ENCODE data around the gene ITPRID1.
"Not testable (repeated sequence)": the region's sequence is repeated elsewhere in the genome, so short reads cannot be mapped to it uniquely, and the experiment has no call there.

Gene ITPRID1

GRCh38 chr7:31513790-31514189, at the start of gene ITPRID1:
TSS of gene ITPRID1 (plus strand) at chr7:31514090. CDS start at chr7:31553025, 38,935 bp downstream.
- DNase-seq: no peak

GRCh38 chr7:31464601-31465000, 49.3 kb upstream of the ITPRID1 start:
- DNase-seq: no peak

- no peak for DNase-seq
Measured at GRCh38 chr7:31465285-31465684, 48.6 kb upstream of the ITPRID1 start.

GRCh38 chr7:31466036-31466435, 47.9 kb upstream of the ITPRID1 start:
- DNase-seq: no peak

- not testable (repeated sequence) for DNase-seq
Measured at GRCh38 chr7:31470883-31471282, 43.0 kb upstream of the ITPRID1 start.

- no peak for DNase-seq
Measured at GRCh38 chr7:31475368-31475767, 38.5 kb upstream of the ITPRID1 start.

GRCh38 chr7:31476073-31476745, 37.7 kb upstream of the ITPRID1 start:
- no peak for DNase-seq

- DNase-seq: no peak
Measured at GRCh38 chr7:31476941-31477677, 36.8 kb upstream of the ITPRID1 start.

- no peak for DNase-seq
Measured at GRCh38 chr7:31478018-31478417, 35.9 kb upstream of the ITPRID1 start.

GRCh38 chr7:31478721-31479120, 35.2 kb upstream of the ITPRID1 start:
- no peak for DNase-seq

GRCh38 chr7:31487071-31487470, 26.8 kb upstream of the ITPRID1 start:
- DNase-seq: no peak

GRCh38 chr7:31487476-31487875, 26.4 kb upstream of the ITPRID1 start:
- DNase-seq: no peak

- peak; percentile 29 for DNase-seq
Measured at GRCh38 chr7:31488562-31489203, 25.2 kb upstream of the ITPRID1 start.

GRCh38 chr7:31490796-31491314, 23.0 kb upstream of the ITPRID1 start:
- no peak for DNase-seq

GRCh38 chr7:31492086-31492485, 21.8 kb upstream of the ITPRID1 start:
- no peak for DNase-seq

- DNase-seq: no peak
Measured at GRCh38 chr7:31493714-31494181, 20.1 kb upstream of the ITPRID1 start.

GRCh38 chr7:31494421-31494820, 19.5 kb upstream of the ITPRID1 start:
- no peak for DNase-seq

GRCh38 chr7:31495653-31496052, 18.2 kb upstream of the ITPRID1 start:
- DNase-seq: no peak

GRCh38 chr7:31497516-31497915, 16.4 kb upstream of the ITPRID1 start:
- no peak for DNase-seq

- DNase-seq: no peak
Measured at GRCh38 chr7:31500656-31501055, 13.2 kb upstream of the ITPRID1 start.

- DNase-seq: no peak
Measured at GRCh38 chr7:31508823-31509222, 5.1 kb upstream of the ITPRID1 start.

- DNase-seq: no peak
Measured at GRCh38 chr7:31512166-31512565, 1.7 kb upstream of the ITPRID1 start.

GRCh38 chr7:31516680-31517502, 3.0 kb downstream of the ITPRID1 start:
- no peak for DNase-seq
